GM23338 (cell line): ENCODE results near the gene CMC4. TPM values are rescaled to one million over a fixed set of nuclear protein-coding genes. Genes with fewer than 3 reads are reported as not detected.

Experiments used
- ATAC-seq: fragments of 200-7000 bp; cut with Tn5 transposase; 3 replicates; pipeline ENCODE4 v1.9.1; 2020
- DNase-seq: peaks from one replicate; pipeline ENCODE4 v3.0.0-alpha.2; 2015; ENCODE audit warnings: low spot score
- H2AFZ ChIP-seq: fragments of 200-600 bp; sonication (generic); 2 replicates; pipeline ENCODE4 v1.8.0; 2016; ENCODE audit warnings: antibody characterized with exemption, mild to moderate bottlenecking, moderate library complexity
- H3F3A ChIP-seq: fragments of 200-600 bp; sonication (generic); replicated peaks from 2 replicates; pipeline ENCODE4 v1.8.0; 2017; ENCODE audit warnings: antibody characterized with exemption, mixed run types, low read depth
- H3K27ac ChIP-seq: fragments of 200-600 bp; sonication (generic); 2 replicates; pipeline ENCODE4 v1.6.1; 2016; ENCODE audit warnings: low read depth
- H3K27me3 ChIP-seq: fragments of 200-600 bp; sonication (generic); 2 replicates; pipeline ENCODE4 v1.8.0; 2016; ENCODE audit warnings: mild to moderate bottlenecking, mixed run types, moderate library complexity; ENCODE audit not compliant: insufficient read depth
- H3K36me3 ChIP-seq: fragments of 200-600 bp; sonication (generic); 2 replicates; pipeline ENCODE4 v1.8.0; 2016; ENCODE audit warnings: mild to moderate bottlenecking; ENCODE audit not compliant: insufficient read depth
- H3K4me1 ChIP-seq: fragments of 200-600 bp; sonication (generic); 2 replicates; pipeline ENCODE4 v1.8.0; 2016; ENCODE audit warnings: mild to moderate bottlenecking, moderate library complexity; ENCODE audit not compliant: insufficient read depth
- H3K4me2 ChIP-seq: fragments of 200-600 bp; sonication (generic); 2 replicates; pipeline ENCODE4 v1.7.1; 2017; ENCODE audit warnings: mixed run types
- H3K4me3 ChIP-seq: fragments of 200-600 bp; sonication (generic); 2 replicates; pipeline ENCODE4 v1.6.1; 2016; ENCODE audit warnings: mixed run types
- H3K79me2 ChIP-seq: fragments of 200-600 bp; sonication (generic); replicated peaks from 2 replicates; pipeline ENCODE4 v1.8.0; 2017; ENCODE audit warnings: mild to moderate bottlenecking; ENCODE audit not compliant: insufficient read depth
- H3K9me2 ChIP-seq: fragments of 200-600 bp; sonication (generic); 2 replicates; pipeline ENCODE4 v1.8.0; 2017; ENCODE audit not compliant: insufficient read depth
- H4K20me1 ChIP-seq: fragments of 200-600 bp; sonication (generic); replicated peaks from 2 replicates; pipeline ENCODE4 v1.8.0; 2017; ENCODE audit warnings: mild to moderate bottlenecking; ENCODE audit not compliant: insufficient read depth
- H3K27ac Mint-ChIP-seq: 2 replicates; pipeline ENCODE4 v1.8.0; 2020; ENCODE audit warnings: inconsistent platforms, mild to moderate bottlenecking, moderate library complexity, mixed read lengths
- H3K27me3 Mint-ChIP-seq: 3 replicates; pipeline ENCODE4 v1.8.0; 2022; ENCODE audit warnings: low read depth, mild to moderate bottlenecking, moderate library complexity, mixed read lengths, inconsistent platforms; ENCODE audit not compliant: insufficient read depth, poor library complexity
- H3K36me3 Mint-ChIP-seq: 3 replicates; pipeline ENCODE4 v1.8.0; 2021; ENCODE audit warnings: low read depth, mild to moderate bottlenecking, inconsistent platforms, moderate library complexity, mixed read lengths
- H3K4me1 Mint-ChIP-seq: 3 replicates; pipeline ENCODE4 v1.8.0; 2020; ENCODE audit warnings: mild to moderate bottlenecking, inconsistent platforms, mixed read lengths
- H3K4me3 Mint-ChIP-seq: 3 replicates; pipeline ENCODE4 v1.8.0; 2021; ENCODE audit warnings: moderate library complexity, mild to moderate bottlenecking, inconsistent platforms, mixed read lengths
- H3K9me3 Mint-ChIP-seq: 3 replicates; pipeline ENCODE4 v1.8.0; 2020; ENCODE audit warnings: moderate library complexity, mild to moderate bottlenecking, inconsistent platforms, mixed read lengths
- EZH2 ChIP-seq: fragments of 200-600 bp; sonication (generic); IDR thresholded peaks from one replicate; pipeline ENCODE4 v1.8.0; 2017; ENCODE audit warnings: antibody characterized with exemption, mild to moderate bottlenecking, low read depth; ENCODE audit not compliant: unreplicated experiment
- EZH2phosphoT487 ChIP-seq: fragments of 200-600 bp; sonication (generic); IDR thresholded peaks from one replicate; pipeline ENCODE4 v1.8.1; 2018; ENCODE audit warnings: antibody characterized with exemption; ENCODE audit not compliant: unreplicated experiment
- POLR2AphosphoS5 ChIP-seq: IDR thresholded peaks from 2 replicates; pipeline ENCODE4 v1.6.1; 2016; ENCODE audit warnings: antibody characterized with exemption, low read depth
- REST ChIP-seq: IDR thresholded peaks from one replicate; pipeline ENCODE4 v1.6.1; 2018; ENCODE audit warnings: antibody characterized with exemption; ENCODE audit not compliant: unreplicated experiment
- STAT1 ChIP-seq: IDR thresholded peaks from one replicate; pipeline ENCODE4 v1.6.1; 2016; ENCODE audit warnings: antibody characterized with exemption; ENCODE audit not compliant: unreplicated experiment
- ZNF462 ChIP-seq: fragments of 250-450 bp; sonication (Bioruptor Pico); IDR thresholded peaks from 2 replicates; pipeline ENCODE4 v1.5.0; 2020; ENCODE audit warnings: mild to moderate bottlenecking, moderate library complexity
- polyA plus RNA-seq: library from polyadenylated mRNA; unstranded; fragments of >200 nt; fragmentation: Nextera tagmentation; extraction: Ambion mirVana; gene quantifications from 2 replicates; pipeline ENCODE4 v1.2.1, GENCODE V29; 2016
- total RNA-seq: library from RNA; depleted of rRNA; stranded (reverse); fragments of >200 nt; shearing (Covaris generic); gene quantifications from 2 replicates; pipeline ENCODE4 v1.2.3, GENCODE V29; 2014

The CMC4 gene
- total and polyA plus RNA-seq, 2 experiments from 2014 or later = 9.9 to 16.3 TPM

- TF ChIP-seq ZNF462 (no peak), EZH2 (no peak), POLR2AphosphoS5 (no peak)
Observed at GRCh38 chrX:155028877-155029291, 42.1 kb downstream of the CMC4 start (continued).

DNA sequence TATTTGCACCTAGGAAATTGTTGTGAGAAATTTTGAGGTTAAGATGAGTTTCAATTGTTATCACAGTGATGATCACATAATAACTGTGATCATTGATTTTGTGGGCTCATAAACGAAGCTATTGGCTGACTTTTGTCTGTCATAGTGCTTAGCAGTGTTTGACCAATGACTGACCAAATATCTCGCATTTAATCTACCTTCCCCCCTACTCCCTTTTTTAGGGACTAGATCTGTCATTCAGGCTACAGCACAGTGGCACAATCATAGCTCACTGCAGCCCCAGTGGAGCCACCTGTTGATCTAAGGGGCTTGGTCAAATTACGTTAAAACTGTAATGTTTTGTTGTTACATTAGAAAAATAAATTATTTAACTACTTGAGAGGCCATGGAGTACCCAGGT, 42.8 kb downstream of the CMC4 start:
- H3K4me3 Mint-ChIP-seq = peak overlapping the region; percentile 82; the same call in 2 of the 3 replicates
- no peak overlapping the region for H2AFZ ChIP-seq
- peaks cover 43% of the 10 kb centered on the region for H3K79me2 ChIP-seq
- H3K4me2 ChIP-seq = peak overlapping the region; percentile 82
- peaks cover 7% of the 10 kb centered on the region for H3K27me3 Mint-ChIP-seq
- DNase-seq (no peak), ATAC-seq (no peak)
- peaks cover 10% of the 10 kb centered on the region; the same call in 2 of the 3 replicates for H3K4me1 Mint-ChIP-seq
- H4K20me1 ChIP-seq = no peaks in the 10 kb centered on the region
- H3F3A ChIP-seq = no peaks in the 10 kb centered on the region
- no peaks in the 10 kb centered on the region for H3K36me3 Mint-ChIP-seq
- H3K27ac ChIP-seq = no peak overlapping the region
- no peak overlapping the region for H3K27ac Mint-ChIP-seq
- no peaks in the 10 kb centered on the region for H3K9me2 ChIP-seq
- 0 out of 2 replicates have a peak, but pooled peaks cover 4% of the 10 kb centered on the region for H3K4me1 ChIP-seq
- H3K4me3 ChIP-seq = peak overlapping the region; percentile 84
- H3K9me3 Mint-ChIP-seq = no peaks in the 10 kb centered on the region; the same call in 2 of the 3 replicates
- no peaks in the 10 kb centered on the region for H3K36me3 ChIP-seq
- H3K27me3 ChIP-seq = no peaks in the 10 kb centered on the region
- TF ChIP-seq STAT1 = no peak
- no peak for TF ChIP-seq REST
- TF ChIP-seq EZH2phosphoT487 = no peak
- no peak for TF ChIP-seq ZNF462
